HFFc6 (cell line): ENCODE data around the gene MARCHF10. TPM values are rescaled to one million over a fixed set of nuclear protein-coding genes. Genes with fewer than 3 reads are reported as not detected.
A peak's percentile ranks its signal among the peaks of the same experiment; 100 is the strongest.

Source experiments
- DNase-seq: peaks from one replicate; pipeline ENCODE4 v3.0.0-alpha.2; 2018
- H3K27ac Mint-ChIP-seq: 2 replicates; pipeline ENCODE4 v1.8.0; 2020; ENCODE audit warnings: mild to moderate bottlenecking, mixed read lengths
- H3K27me3 Mint-ChIP-seq: 2 replicates; pipeline ENCODE4 v1.8.0; 2021; ENCODE audit warnings: mild to moderate bottlenecking, moderate library complexity, mixed read lengths; ENCODE audit not compliant: insufficient read depth
- H3K36me3 Mint-ChIP-seq: 2 replicates; pipeline ENCODE4 v1.8.0; 2021; ENCODE audit warnings: low read depth, mixed read lengths
- H3K4me1 Mint-ChIP-seq: 2 replicates; pipeline ENCODE4 v1.8.0; 2020; ENCODE audit warnings: low read depth, mixed read lengths
- H3K4me3 Mint-ChIP-seq: 2 replicates; pipeline ENCODE4 v1.8.0; 2020; ENCODE audit warnings: mild to moderate bottlenecking, moderate library complexity, mixed read lengths
- H3K9me3 Mint-ChIP-seq: 2 replicates; pipeline ENCODE4 v1.8.0; 2020; ENCODE audit warnings: mild to moderate bottlenecking, mixed read lengths
- CTCF ChIP-seq: fragments of 200-600 bp; sonication (generic); IDR thresholded peaks from 2 replicates; pipeline ENCODE4 v1.5.0; 2021; ENCODE audit warnings: antibody characterized with exemption, mild to moderate bottlenecking
- total RNA-seq, 6 experiments: library from RNA; stranded (reverse); fragmentation: NEBNext Ultra II Directional; extraction: Animal tissue kit (Norgen Biotek cat#: 25700); gene quantifications; 2 replicates in 1 of 6; 3 replicates in 5 of 6; pipeline ENCODE4 v1.2.3, GENCODE V29; 2021

Gene MARCHF10
- total RNA-seq, 6 experiments from 2014 or later, result 0.46 to 1.5 (median 0.89) TPM

GRCh38 chr17:62712171-62712581 lies 95.9 kb downstream of the MARCHF10 start:
- H3K27ac Mint-ChIP-seq, result no peak overlapping the region; the same call in 1 of the 2 replicates
- TF ChIP-seq CTCF, result 0 out of 2 replicates have a peak, but pooled peaks have one; percentile 12
- peaks cover 28% of the 10 kb centered on the region for H3K36me3 Mint-ChIP-seq
- no peak for DNase-seq
- peaks cover 3% of the 10 kb centered on the region for H3K27me3 Mint-ChIP-seq
- H3K9me3 Mint-ChIP-seq, result peaks cover 16% of the 10 kb centered on the region
- no peak overlapping the region for H3K4me3 Mint-ChIP-seq
- peaks cover 57% of the 10 kb centered on the region for H3K4me1 Mint-ChIP-seq

DNA sequence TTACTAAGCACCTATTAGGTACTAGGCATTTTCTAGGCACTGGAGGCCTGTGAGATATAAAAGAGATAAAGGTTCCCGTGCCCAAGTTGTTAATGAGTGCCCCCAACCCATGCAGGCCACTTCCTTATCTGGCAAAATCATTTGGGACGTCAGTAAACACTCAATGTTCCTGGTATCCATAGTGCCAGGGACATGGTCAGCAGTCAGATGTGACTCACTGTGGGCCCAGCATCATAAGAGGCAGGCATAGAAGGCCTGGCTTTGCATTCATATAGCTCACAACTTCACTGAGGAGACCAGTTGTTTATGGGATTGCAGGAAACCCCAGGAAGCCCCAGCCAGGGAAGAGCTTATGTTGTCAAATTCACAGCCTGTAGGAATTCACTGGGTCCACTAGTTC lies 99.5 kb downstream of the MARCHF10 start:
- DNase-seq, result no peak
- H3K36me3 Mint-ChIP-seq, result peaks cover 30% of the 10 kb centered on the region
- no peak overlapping the region for H3K27ac Mint-ChIP-seq
- H3K27me3 Mint-ChIP-seq, result peaks cover 5% of the 10 kb centered on the region
- H3K9me3 Mint-ChIP-seq, result peaks cover 17% of the 10 kb centered on the region
- no peak for TF ChIP-seq CTCF
- H3K4me3 Mint-ChIP-seq, result no peak overlapping the region
- peaks cover 57% of the 10 kb centered on the region for H3K4me1 Mint-ChIP-seq

GRCh38 chr17:62707425-62707739 lies 100.7 kb downstream of the MARCHF10 start:
- Mint-ChIP-seq H3K27ac (no peak overlapping the region), H3K4me1 (peaks cover 56% of the 10 kb centered on the region), H3K9me3 (peaks cover 17% of the 10 kb centered on the region), H3K36me3 (peaks cover 26% of the 10 kb centered on the region), H3K27me3 (peaks cover 6% of the 10 kb centered on the region), H3K4me3 (no peak overlapping the region)
- no peak for DNase-seq
- TF ChIP-seq CTCF, result no peak

DNA sequence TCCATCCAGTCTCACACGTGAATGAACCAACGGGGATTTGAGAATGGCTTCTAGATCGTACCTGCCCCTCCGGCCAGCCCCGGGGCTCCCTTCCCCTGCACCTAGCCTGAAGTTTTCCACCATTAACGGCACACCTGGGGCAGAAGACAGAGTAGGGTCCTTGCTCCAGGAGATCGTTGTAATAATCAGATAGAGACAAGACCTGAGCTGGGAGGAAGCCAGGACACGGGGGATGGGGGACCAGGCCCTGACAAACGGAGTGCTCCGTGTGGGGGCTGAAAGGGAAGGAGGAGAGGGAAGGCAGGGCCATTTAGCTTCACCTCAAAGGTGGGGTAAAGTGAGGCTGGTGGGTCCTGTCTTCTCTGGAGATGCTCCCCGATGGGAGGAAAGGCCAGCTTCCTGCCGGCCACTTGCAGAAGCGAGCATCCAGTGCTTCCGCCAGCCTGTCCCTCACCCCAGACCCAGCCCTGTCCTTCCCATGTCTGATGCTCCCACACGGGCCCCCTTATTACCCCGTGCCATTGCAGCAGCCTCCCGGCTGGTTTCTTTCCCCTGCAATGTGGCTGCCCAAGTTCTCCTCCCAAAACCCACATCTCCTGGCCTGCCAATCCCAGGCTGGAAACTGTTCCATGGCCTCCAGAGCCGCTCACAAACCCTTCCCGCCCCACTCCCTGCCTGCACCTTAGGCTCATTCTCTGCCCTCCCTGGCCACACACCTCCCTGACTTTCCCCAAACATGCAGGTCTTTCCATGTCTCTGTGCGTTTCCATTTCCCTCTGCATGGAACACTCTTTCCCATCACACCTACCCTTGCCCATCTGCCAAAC lies 101.3 kb downstream of the MARCHF10 start:
- peak overlapping the region; percentile 90 for H3K4me3 Mint-ChIP-seq
- no peak for TF ChIP-seq CTCF
- no peak for DNase-seq
- H3K27me3 Mint-ChIP-seq, result peaks cover 6% of the 10 kb centered on the region
- no peak overlapping the region for H3K27ac Mint-ChIP-seq
- peaks cover 26% of the 10 kb centered on the region for H3K36me3 Mint-ChIP-seq
- peaks cover 51% of the 10 kb centered on the region for H3K4me1 Mint-ChIP-seq
- H3K9me3 Mint-ChIP-seq, result peaks cover 17% of the 10 kb centered on the region

DNA sequence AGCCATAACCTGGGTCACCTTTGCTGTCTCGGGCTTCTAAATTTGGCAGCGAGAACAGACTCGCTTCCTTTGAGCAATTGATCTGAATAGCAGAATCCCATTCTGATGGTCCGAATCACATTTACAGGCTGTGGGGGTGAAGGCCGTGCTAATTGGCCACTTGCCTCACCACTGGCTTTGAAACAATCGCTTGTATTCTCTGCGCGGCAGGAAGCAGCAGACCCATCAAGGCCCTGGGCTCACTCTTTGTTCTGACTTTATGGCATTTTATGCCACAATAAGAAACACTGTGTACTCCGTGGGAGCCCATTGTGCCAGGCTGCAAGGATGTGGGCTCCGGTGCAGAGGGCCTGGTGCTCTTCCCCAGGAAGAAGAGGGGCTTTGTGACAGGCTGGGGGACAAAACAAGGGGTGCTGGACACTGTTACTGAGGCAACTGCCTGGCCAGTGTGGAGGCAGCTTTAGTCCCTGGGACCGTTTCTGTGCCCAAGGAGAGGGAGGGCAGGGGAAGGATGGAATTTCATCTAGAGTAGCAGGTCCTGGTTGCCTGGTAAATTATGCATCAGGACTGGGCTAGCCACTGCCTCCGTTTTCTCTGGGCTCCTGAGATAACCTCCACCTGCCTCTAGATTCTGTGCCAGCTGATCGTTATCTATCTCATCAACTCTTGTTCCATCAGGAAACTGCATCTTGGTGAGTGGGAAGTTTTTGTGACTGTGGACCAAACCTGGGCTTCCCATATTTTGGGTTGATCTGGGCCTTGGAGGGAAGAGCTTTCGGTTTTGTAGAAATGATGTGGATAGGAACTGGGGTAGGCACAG lies 102.1 kb downstream of the MARCHF10 start:
- peaks cover 5% of the 10 kb centered on the region for H3K27me3 Mint-ChIP-seq
- H3K36me3 Mint-ChIP-seq, result peaks cover 26% of the 10 kb centered on the region
- H3K27ac Mint-ChIP-seq, result peak overlapping the region; percentile 83
- peak overlapping the region; percentile 90 for H3K4me3 Mint-ChIP-seq
- H3K9me3 Mint-ChIP-seq, result peaks cover 17% of the 10 kb centered on the region
- TF ChIP-seq CTCF, result no peak
- DNase-seq, result no peak
- peaks cover 49% of the 10 kb centered on the region for H3K4me1 Mint-ChIP-seq
